Measurements from ENCODE around the gene PARVB. TPM values are rescaled to one million over a fixed set of nuclear protein-coding genes. Genes with fewer than 3 reads are reported as not detected.

The PARVB gene
- total RNA-seq, 6 experiments from 2014 or later: 36.5 to 44.2 (median 38.9) TPM

GRCh38 chr22:43980996-43981395 lies 43.1 kb upstream of the PARVB start:
- Mint-ChIP-seq H3K27ac (no peak overlapping the region), H3K4me3 (no peak overlapping the region), H3K4me1 (ENCODE audit: low read depth) (no peaks in the 10 kb centered on the region), H3K9me3 (no peaks in the 10 kb centered on the region), H3K36me3 (ENCODE audit: low read depth) (peaks cover 37% of the 10 kb centered on the region), H3K27me3 (ENCODE audit: insufficient read depth) (peaks cover 2% of the 10 kb centered on the region)
- DNase-seq: no peak
- no peak for TF ChIP-seq CTCF (IDR thresholded peaks at IDR 0.05)

- H3K9me3 Mint-ChIP-seq: no peaks in the 10 kb centered on the region
- H3K4me3 Mint-ChIP-seq: no peak overlapping the region
- H3K36me3 Mint-ChIP-seq (ENCODE audit: low read depth): peaks cover 25% of the 10 kb centered on the region
- no peaks in the 10 kb centered on the region for H3K4me1 Mint-ChIP-seq (ENCODE audit: low read depth)
- DNase-seq: no peak
- H3K27me3 Mint-ChIP-seq (ENCODE audit: insufficient read depth): peaks cover 2% of the 10 kb centered on the region
- H3K27ac Mint-ChIP-seq: no peak overlapping the region
- TF ChIP-seq CTCF (IDR thresholded peaks at IDR 0.05): no peak
Observed at GRCh38 chr22:43983808-43984207, 40.3 kb upstream of the PARVB start.

- H3K9me3 Mint-ChIP-seq: no peaks in the 10 kb centered on the region
- H3K4me3 Mint-ChIP-seq: no peak overlapping the region
Observed at GRCh38 chr22:43985532-43985931, 38.6 kb upstream of the PARVB start.

GRCh38 chr22:43988116-43988820 lies 35.8 kb upstream of the PARVB start:
- Mint-ChIP-seq H3K27me3 (ENCODE audit: insufficient read depth) (no peaks in the 10 kb centered on the region; the same call in 1 of the 2 replicates), H3K4me1 (ENCODE audit: low read depth) (peaks cover 17% of the 10 kb centered on the region), H3K4me3 (no peak overlapping the region), H3K27ac (no peak overlapping the region), H3K9me3 (no peaks in the 10 kb centered on the region), H3K36me3 (ENCODE audit: low read depth) (peaks cover 18% of the 10 kb centered on the region)
- DNase-seq: no peak
- TF ChIP-seq CTCF (IDR thresholded peaks at IDR 0.05): no peak

More at GRCh38 chr22:43985532-43985931, 38.6 kb upstream of the PARVB start:
- Mint-ChIP-seq H3K36me3 (ENCODE audit: low read depth) (peaks cover 9% of the 10 kb centered on the region; the same call in 1 of the 2 replicates), H3K4me1 (ENCODE audit: low read depth) (no peaks in the 10 kb centered on the region), H3K27ac (no peak overlapping the region), H3K27me3 (ENCODE audit: insufficient read depth) (no peaks in the 10 kb centered on the region; the same call in 1 of the 2 replicates)
- no peak for DNase-seq
- TF ChIP-seq CTCF (IDR thresholded peaks at IDR 0.05): no peak

GRCh38 chr22:43988960-43989359 lies 35.1 kb upstream of the PARVB start:
- Mint-ChIP-seq H3K9me3 (no peaks in the 10 kb centered on the region), H3K36me3 (ENCODE audit: low read depth) (peaks cover 17% of the 10 kb centered on the region)

More at GRCh38 chr22:43988960-43989359, 35.1 kb upstream of the PARVB start:
- no peak for TF ChIP-seq CTCF (IDR thresholded peaks at IDR 0.05)
- Mint-ChIP-seq H3K4me1 (ENCODE audit: low read depth) (peaks cover 21% of the 10 kb centered on the region), H3K27ac (no peak overlapping the region), H3K27me3 (ENCODE audit: insufficient read depth) (no peaks in the 10 kb centered on the region; the same call in 1 of the 2 replicates), H3K4me3 (no peak overlapping the region)
- no peak for DNase-seq

Data from HFFc6 (cell line).